ENCODE data around the gene ADSL.

ADSL gene

GRCh38 chr22:40320687-40321086, 25.6 kb upstream of the ADSL start:
- no peak for DNase-seq (ENCODE audit: low read depth)
- no peak for TF ChIP-seq CTCF (IDR thresholded peaks at IDR 0.05; ENCODE audit: insufficient read depth, low read depth, low read length, missing control alignments)
- H3K4me3 ChIP-seq (ENCODE audit: low read length): no peak overlapping the region

- DNase-seq (ENCODE audit: low read depth): no peak
- TF ChIP-seq CTCF (IDR thresholded peaks at IDR 0.05; ENCODE audit: insufficient read depth, low read depth, low read length, missing control alignments): no peak
- no peak overlapping the region for H3K4me3 ChIP-seq (ENCODE audit: low read length)
These were observed 24.3 kb upstream of the ADSL start for GRCh38 chr22:40322021-40322420.

GRCh38 chr22:40322818-40323447, 23.4 kb upstream of the ADSL start:
- no peak for DNase-seq (ENCODE audit: low read depth)
- TF ChIP-seq CTCF (IDR thresholded peaks at IDR 0.05; ENCODE audit: insufficient read depth, low read depth, low read length, missing control alignments): no peak
- H3K4me3 ChIP-seq (ENCODE audit: low read length): no peak overlapping the region

GRCh38 chr22:40323681-40324171, 22.6 kb upstream of the ADSL start:
- TF ChIP-seq CTCF (IDR thresholded peaks at IDR 0.05; ENCODE audit: insufficient read depth, low read depth, low read length, missing control alignments): no peak
- no peak for DNase-seq (ENCODE audit: low read depth)
- H3K4me3 ChIP-seq (ENCODE audit: low read length): no peak overlapping the region

GRCh38 chr22:40324468-40325305, 21.6 kb upstream of the ADSL start:
- H3K4me3 ChIP-seq (ENCODE audit: low read length): no peak overlapping the region
- TF ChIP-seq CTCF (IDR thresholded peaks at IDR 0.05; ENCODE audit: insufficient read depth, low read depth, low read length, missing control alignments): no peak
- DNase-seq (ENCODE audit: low read depth): no peak

- H3K4me3 ChIP-seq (ENCODE audit: low read length): no peak overlapping the region
- TF ChIP-seq CTCF (IDR thresholded peaks at IDR 0.05; ENCODE audit: insufficient read depth, low read depth, low read length, missing control alignments): no peak
- no peak for DNase-seq (ENCODE audit: low read depth)
These were observed 21.0 kb upstream of the ADSL start for GRCh38 chr22:40325315-40325714.

Measured in epithelial cell of esophagus (primary cell).